HFFc6 (cell line): ENCODE measurements around the gene RHD. TPM values are rescaled to one million over a fixed set of nuclear protein-coding genes. Genes with fewer than 3 reads are reported as not detected.
"Not testable (repeated sequence)": the region's sequence is repeated elsewhere in the genome, so short reads cannot be mapped to it uniquely, and the experiment has no call there.

Source experiments
- DNase-seq: peaks from one replicate; pipeline ENCODE4 v3.0.0-alpha.2; 2018
- H3K27ac Mint-ChIP-seq: 2 replicates; pipeline ENCODE4 v1.8.0; 2020; ENCODE audit warnings: mild to moderate bottlenecking, mixed read lengths
- H3K27me3 Mint-ChIP-seq: 2 replicates; pipeline ENCODE4 v1.8.0; 2021; ENCODE audit warnings: mild to moderate bottlenecking, moderate library complexity, mixed read lengths; ENCODE audit not compliant: insufficient read depth
- H3K36me3 Mint-ChIP-seq: 2 replicates; pipeline ENCODE4 v1.8.0; 2021; ENCODE audit warnings: low read depth, mixed read lengths
- H3K4me1 Mint-ChIP-seq: 2 replicates; pipeline ENCODE4 v1.8.0; 2020; ENCODE audit warnings: low read depth, mixed read lengths
- H3K4me3 Mint-ChIP-seq: 2 replicates; pipeline ENCODE4 v1.8.0; 2020; ENCODE audit warnings: mild to moderate bottlenecking, moderate library complexity, mixed read lengths
- H3K9me3 Mint-ChIP-seq: 2 replicates; pipeline ENCODE4 v1.8.0; 2020; ENCODE audit warnings: mild to moderate bottlenecking, mixed read lengths
- total RNA-seq, 6 experiments: library from RNA; stranded (reverse); fragmentation: NEBNext Ultra II Directional; extraction: Animal tissue kit (Norgen Biotek cat#: 25700); gene quantifications; 2 replicates in 1 of 6; 3 replicates in 5 of 6; pipeline ENCODE4 v1.2.3, GENCODE V29; 2021
- TF ChIP-seq, protein P1 (sequence below): fragments of 200-600 bp; sonication (generic); IDR thresholded peaks from 2 replicates; pipeline ENCODE4 v1.5.0; 2021; ENCODE audit warnings: antibody characterized with exemption, mild to moderate bottlenecking

RHD gene
- total RNA-seq, 6 experiments from 2014 or later, result not detected

DNA sequence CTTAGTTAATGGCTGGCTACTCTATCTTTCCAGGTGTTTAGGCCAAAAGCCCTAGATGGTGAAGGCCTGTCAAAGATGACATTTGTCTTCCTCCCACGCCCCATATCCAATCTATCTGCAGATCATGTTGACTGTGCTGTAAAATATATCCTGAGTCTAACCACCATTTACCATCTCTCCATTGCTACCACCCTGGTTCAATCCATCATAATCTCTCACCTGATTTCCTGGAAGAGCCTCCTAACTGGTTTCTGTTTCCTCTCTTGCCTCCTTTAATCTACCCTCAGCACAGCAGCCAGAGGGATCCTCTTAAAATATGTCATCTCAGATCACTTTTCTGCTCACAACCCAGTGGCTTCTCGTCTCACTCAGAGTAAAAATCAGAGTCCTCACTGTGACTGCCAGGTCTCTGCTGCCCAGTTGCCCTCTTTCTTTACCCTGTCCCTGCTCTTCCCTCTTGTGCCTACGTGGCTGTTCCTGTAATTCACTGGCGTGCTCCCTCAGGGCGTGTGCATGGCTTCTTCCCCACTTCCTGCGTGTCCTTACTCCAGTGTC is 83.6 kb downstream of the RHD start:
- H3K4me1 Mint-ChIP-seq, result peaks cover 61% of the 10 kb centered on the region
- H3K9me3 Mint-ChIP-seq, result no peaks in the 10 kb centered on the region
- TF ChIP-seq, protein P1, sequence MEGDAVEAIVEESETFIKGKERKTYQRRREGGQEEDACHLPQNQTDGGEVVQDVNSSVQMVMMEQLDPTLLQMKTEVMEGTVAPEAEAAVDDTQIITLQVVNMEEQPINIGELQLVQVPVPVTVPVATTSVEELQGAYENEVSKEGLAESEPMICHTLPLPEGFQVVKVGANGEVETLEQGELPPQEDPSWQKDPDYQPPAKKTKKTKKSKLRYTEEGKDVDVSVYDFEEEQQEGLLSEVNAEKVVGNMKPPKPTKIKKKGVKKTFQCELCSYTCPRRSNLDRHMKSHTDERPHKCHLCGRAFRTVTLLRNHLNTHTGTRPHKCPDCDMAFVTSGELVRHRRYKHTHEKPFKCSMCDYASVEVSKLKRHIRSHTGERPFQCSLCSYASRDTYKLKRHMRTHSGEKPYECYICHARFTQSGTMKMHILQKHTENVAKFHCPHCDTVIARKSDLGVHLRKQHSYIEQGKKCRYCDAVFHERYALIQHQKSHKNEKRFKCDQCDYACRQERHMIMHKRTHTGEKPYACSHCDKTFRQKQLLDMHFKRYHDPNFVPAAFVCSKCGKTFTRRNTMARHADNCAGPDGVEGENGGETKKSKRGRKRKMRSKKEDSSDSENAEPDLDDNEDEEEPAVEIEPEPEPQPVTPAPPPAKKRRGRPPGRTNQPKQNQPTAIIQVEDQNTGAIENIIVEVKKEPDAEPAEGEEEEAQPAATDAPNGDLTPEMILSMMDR, result no peak
- no peak for DNase-seq
- H3K4me3 Mint-ChIP-seq, result no peak overlapping the region; the same call in 1 of the 2 replicates
- H3K27me3 Mint-ChIP-seq, result no peaks in the 10 kb centered on the region
- peak overlapping the region; percentile 69 for H3K27ac Mint-ChIP-seq
- peaks cover 62% of the 10 kb centered on the region for H3K36me3 Mint-ChIP-seq

- Mint-ChIP-seq H3K36me3 (peaks cover 67% of the 10 kb centered on the region), H3K27me3 (no peaks in the 10 kb centered on the region), H3K4me1 (peaks cover 63% of the 10 kb centered on the region), H3K27ac (peak overlapping the region; percentile 69), H3K9me3 (no peaks in the 10 kb centered on the region), H3K4me3 (no peak overlapping the region; the same call in 1 of the 2 replicates)
- DNase-seq, result no peak
- TF ChIP-seq, protein P1, result no peak
Observed at GRCh38 chr1:25356441-25356840, 84.1 kb downstream of the RHD start.

DNA sequence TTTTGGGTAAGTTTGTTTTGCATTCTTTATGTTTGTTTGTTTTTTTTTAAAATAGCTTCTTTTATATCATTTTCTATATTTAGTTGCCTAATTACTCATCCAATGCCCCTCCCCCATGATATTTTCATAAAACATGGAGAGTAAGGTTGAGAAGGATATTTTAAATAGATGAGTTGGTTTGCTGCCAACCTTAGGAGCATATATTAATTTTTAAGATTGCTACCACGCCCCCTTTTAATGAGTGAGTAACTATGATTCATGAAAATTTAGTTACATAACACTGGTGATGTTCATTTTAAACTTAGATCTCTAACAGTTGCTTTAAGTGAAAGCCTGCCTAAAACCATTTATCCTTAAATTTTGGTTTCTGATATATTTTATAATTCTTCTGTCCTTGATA is 84.5 kb downstream of the RHD start:
- Mint-ChIP-seq H3K9me3 (no peaks in the 10 kb centered on the region), H3K27me3 (no peaks in the 10 kb centered on the region), H3K4me3 (peak overlapping the region; percentile 17; the same call in 1 of the 2 replicates), H3K27ac (peak overlapping the region; percentile 69), H3K36me3 (peaks cover 67% of the 10 kb centered on the region), H3K4me1 (peaks cover 63% of the 10 kb centered on the region)
- DNase-seq, result peak; percentile 18
- TF ChIP-seq, protein P1, result no peak

DNA sequence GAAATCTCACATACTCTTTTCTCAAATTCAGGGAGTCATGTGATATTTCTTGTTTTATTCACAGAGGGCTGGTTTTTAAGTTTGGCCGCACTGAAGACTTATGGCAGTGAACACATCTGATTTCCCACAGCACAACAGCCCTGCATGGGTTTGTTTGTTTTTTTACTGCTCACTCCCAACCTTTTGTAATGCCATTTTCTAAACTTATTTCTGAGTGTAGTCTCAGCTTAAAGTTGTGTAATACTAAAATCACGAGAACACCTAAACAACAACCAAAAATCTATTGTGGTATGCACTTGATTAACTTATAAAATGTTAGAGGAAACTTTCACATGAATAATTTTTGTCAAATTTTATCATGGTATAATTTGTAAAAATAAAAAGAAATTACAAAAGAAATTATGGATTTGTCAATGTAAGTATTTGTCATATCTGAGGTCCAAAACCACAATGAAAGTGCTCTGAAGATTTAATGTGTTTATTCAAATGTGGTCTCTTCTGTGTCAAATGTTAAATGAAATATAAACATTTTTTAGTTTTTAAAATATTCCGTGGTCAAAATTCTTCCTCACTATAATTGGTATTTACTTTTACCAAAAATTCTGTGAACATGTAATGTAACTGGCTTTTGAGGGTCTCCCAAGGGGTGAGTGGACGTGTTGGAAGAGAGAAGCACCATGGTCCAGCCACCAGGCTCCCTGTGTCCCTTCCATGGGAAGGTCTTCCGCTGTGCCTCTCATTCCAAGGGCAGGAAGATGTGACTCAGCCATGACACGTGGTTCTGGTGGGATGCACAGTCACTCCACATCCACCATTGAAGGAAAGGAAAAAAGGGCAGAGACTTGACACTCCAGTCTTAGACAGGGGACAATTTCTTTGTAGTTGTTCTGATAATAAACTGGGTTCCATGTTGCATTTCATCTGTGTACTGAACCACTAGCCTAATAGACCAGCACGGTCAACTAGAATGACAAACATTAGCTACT is 88.6 kb downstream of the RHD start:
- TF ChIP-seq, protein P1, result no peak

DNA sequence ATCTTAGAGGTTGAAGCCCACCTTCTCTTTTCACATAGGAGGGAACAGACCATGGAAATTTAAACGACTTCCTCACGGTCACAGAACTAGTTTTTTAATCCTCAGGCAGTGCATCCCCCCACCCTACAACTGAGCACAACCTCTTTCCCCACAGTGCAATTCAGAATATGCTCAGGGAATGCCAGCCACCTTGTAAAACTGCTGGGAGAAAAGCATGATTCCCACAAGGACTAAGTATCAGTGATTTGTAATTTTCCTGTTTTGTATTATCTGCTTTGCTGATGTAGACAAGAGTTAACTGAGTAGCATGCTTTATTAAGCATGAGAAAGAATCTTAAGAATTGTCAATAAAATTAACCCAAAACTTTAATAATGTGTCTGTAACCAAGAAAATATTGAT is 89.6 kb downstream of the RHD start:
- H3K4me1 Mint-ChIP-seq, result peaks cover 36% of the 10 kb centered on the region
- no peak for DNase-seq
- no peaks in the 10 kb centered on the region for H3K9me3 Mint-ChIP-seq
- H3K27ac Mint-ChIP-seq, result peak overlapping the region; percentile 77
- no peak overlapping the region for H3K4me3 Mint-ChIP-seq
- H3K36me3 Mint-ChIP-seq, result peaks cover 49% of the 10 kb centered on the region
- no peaks in the 10 kb centered on the region for H3K27me3 Mint-ChIP-seq
- TF ChIP-seq, protein P1, result no peak

More for the DNA sequence above, 88.6 kb downstream of the RHD start:
- Mint-ChIP-seq H3K36me3 (peaks cover 56% of the 10 kb centered on the region), H3K27me3 (no peaks in the 10 kb centered on the region), H3K4me3 (no peak overlapping the region), H3K27ac (peak overlapping the region; percentile 77), H3K9me3 (no peaks in the 10 kb centered on the region), H3K4me1 (peaks cover 46% of the 10 kb centered on the region)
- peak; percentile 51 for DNase-seq

DNA sequence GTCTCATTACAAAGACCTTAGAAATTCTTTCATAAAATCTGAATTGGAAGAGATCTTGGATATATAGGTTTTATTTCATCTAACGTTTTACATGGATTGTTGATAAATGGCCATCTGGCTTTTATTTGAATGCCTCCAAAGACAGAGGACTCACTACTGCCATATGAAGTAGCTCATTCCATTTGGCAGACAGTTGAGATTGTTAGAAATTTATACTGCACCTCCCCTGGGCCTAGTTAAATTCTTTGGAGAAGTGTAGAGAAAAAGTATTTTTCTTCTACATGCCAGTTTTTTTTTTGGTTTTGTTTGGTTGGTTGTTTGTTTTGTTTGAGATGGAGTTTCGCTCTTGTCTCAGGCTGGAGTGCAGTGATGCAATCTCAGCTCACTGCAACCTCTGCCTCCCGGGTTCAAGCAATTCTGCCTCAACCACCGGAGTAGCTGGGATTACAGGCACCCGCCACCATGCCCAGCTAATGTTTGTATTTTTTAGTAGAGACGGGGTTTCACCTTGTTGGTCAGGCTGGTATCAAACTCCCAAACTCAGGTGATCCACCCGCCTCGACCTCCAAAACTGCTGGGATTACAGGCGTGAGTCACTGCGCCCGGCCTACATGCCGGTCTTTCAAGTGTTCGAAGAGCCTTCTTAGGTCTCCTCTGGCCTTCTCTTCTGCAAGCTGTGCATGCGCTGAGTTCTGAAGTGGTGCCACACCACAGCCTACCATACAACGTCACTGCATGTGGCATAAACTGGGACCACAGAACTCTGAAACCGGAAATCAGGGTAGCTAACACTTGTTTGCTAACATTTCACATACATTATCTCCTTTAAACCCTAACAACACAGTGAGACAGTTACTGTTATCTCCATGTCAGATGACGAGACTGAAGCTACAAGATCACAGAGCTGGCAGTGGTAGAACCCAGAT is 90.6 kb downstream of the RHD start:
- DNase-seq, H3K9me3 Mint-ChIP-seq, H3K4me3 Mint-ChIP-seq, H3K27ac Mint-ChIP-seq, H3K27me3 Mint-ChIP-seq: not testable (repeated sequence)
- peaks cover 29% of the 10 kb centered on the region for H3K4me1 Mint-ChIP-seq
- peaks cover 42% of the 10 kb centered on the region for H3K36me3 Mint-ChIP-seq
